HG03460 (cell line): Measurements from ENCODE around the gene SRSF4.

ENCODE experiments used
- ATAC-seq: cut with Tn5 transposase; IDR thresholded peaks from one replicate; pipeline ENCODE4 v1.9.1; 2021; ENCODE audit not compliant: unreplicated experiment

SRSF4 gene

DNA sequence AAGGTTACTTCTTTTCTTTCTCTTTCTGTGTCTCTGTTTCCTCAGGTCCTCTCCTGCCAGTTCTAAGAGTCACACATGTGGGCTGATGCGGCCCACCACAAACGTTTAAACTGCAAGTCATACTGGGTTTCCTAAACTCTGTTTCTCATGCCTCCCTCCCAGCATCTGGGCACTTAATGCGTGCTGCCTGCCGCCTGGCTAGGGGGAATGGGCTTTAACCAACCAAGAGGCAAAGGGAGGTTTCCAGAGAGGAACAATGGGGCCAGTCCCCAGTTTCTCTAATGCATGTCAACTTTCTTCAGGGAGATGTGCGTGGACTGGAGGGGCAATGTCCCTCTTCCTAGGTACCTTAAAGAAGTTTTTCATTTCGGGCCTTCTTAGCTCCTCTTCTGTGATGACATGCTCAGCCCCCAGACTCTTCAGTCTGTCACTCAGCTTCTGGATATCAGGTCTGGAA, 19.9 kb upstream of the SRSF4 start:
- no peak for ATAC-seq

DNA sequence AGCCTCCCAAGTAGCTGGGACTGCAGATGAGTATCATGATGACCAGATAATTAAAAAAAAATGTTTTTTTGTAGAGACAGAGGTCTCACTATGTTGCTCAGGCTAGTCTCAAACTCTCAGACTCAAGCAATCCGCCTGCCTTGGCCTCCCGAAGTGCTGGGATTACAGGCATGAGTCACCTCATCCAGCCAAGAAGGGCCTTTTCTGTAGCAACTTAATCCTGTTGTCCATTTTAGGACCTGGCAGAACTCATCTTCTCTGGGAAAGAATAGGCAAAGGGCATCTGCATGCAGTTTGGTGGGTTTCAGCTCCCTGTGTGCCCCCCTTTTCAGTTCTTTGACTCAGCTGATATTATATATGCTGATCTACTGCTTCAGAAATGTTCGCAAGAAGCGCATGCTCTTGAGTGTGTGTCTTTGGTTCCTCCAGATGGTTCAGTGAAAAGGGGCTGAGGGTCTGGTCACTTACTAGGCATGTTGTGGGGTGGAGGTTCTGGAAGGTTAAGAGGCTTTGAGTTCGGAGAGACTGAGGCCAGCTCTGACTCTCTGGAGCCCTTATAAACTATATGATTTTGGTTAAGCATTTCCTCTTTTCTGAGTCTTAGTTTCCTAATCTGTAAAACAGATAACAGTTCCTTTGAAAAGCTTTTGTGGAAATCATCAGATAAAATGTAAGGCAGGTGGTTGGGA, 19.4 kb upstream of the SRSF4 start:
- no peak for ATAC-seq

DNA sequence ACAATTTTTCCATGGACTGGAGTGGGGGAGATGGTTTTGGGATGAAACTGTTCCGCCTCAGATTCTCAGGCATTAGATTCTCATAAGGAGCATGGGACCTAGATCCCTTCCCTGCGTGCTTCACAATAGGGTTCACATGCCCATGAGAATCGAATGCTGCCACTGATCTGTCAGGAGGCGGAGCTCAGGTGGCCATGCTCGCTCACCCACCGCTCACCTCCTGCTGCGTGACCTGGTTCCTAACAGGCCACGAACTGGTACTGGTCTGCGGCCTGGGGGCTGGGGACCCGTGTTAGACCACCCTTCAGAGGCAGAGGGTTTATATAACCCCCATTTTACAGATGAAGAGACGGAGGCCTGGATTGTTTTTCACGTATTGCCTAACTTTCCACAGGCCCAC, 16.3 kb upstream of the SRSF4 start:
- ATAC-seq: no peak

DNA sequence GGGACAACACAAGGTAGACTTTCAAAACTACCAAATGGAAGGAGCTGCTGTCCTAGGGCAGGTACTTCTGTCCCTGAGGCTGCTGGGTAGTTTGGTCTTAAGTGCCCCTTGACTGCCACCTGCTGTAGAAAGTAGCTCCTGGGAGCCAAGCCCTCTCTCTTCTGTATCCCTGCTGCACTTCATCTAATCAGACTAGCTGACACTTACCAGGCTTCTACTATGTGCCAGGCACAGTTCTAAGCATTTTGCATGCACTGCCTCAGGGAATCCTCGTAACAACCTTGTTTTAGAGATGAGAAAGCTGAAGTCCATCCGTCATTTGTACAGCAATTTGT, 15.9 kb upstream of the SRSF4 start:
- no peak for ATAC-seq

DNA sequence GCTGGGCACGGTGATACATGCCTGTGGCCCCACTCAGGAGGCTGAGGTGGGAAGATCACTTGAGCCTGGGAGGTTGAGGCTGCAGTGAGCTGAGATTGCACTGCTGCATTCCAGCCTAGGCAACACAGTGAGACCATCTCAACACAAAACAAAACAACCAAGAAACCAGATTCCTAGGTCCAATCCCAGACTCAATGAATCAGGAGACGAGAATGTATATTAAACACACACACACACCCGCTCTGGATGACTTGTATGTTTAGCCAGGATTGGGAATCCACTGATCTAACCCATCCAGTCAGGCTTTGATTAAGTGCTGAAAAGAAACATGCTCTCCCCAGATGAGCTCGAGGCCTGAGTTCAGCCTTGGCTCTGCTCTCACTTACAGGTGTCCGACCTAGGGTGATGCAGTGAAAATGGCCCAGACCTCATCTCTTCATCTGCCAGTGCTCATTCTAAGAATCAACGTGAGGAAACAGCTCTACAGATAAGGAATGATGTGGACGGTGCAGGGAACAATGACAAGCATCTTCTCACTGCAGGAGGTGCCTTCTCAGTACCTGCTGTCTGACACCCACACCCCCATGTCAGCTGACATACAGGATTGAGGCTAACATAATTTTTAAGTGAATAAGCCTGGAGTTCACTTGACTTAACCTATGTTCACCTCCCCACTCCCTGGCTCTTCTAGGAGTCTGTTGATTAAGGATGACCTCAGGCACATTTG, 15.3 kb upstream of the SRSF4 start:
- ATAC-seq: no peak

DNA sequence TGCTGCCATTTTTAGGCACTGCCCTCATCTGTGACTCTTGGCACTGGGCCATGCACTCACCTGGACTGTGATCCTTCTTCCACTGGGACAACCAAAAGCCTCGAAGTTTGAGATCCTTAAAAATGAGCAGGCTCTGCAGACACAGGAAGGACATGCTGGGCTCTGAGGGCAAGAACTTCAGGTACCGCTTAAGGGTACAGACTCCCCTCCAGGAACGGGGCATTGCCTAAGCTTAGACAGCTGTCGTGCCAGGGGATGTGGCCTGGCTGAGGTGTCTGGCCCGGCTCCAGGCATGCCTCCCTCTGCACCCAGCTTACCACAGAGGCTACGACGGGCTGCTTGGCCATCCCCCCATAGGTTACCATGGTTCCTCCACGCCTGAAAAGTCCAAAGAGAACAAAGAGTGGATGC, 14.2 kb upstream of the SRSF4 start:
- no peak for ATAC-seq

DNA sequence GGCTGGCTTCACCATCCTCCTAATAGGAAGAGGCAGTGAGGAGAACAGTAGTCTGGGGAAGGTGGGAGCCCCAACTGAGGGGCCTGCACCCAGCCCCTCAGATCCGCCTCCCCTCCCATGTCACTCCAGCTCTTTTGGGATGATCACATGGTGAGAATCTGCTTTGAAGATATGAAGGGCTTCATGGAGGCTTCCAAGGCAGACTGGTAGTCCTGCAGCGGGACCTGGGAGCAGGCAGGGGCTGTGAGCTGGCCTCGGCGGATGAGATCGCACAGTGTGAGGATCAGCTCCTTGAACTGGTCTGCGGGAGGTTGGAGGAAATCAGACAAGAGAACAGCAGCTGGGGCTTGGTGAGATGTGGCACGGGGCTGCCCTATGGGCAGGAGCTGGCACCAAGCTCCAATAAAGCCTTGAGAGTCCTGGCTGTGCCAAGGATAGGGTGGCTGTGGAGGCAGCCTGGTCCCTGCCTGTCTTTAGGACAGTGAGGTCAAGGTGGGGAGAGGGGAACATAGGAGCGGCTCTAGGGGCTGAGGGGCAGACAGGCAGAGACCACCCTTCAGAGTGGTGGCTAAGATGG, 12.3 kb upstream of the SRSF4 start:
- ATAC-seq: no peak

DNA sequence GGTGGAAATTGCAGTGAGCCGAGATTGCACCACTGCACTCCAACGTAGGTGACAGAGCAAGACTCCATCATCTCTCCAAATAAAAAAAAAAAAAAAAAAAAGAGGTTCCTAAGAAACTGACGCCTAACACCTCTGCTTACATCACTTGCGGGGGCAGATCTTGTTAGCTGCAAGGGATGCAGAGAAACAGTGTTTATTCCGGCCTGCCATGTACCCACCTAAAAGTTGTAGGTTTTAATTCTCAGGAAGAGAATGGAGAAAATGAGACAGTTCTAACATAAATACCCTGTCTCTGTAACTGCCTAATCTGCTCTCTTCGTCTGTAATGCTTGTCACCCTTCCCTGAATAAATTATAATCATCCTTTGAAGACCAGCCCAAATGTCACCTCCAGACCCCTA, 9.0 kb upstream of the SRSF4 start:
- ATAC-seq: no peak

DNA sequence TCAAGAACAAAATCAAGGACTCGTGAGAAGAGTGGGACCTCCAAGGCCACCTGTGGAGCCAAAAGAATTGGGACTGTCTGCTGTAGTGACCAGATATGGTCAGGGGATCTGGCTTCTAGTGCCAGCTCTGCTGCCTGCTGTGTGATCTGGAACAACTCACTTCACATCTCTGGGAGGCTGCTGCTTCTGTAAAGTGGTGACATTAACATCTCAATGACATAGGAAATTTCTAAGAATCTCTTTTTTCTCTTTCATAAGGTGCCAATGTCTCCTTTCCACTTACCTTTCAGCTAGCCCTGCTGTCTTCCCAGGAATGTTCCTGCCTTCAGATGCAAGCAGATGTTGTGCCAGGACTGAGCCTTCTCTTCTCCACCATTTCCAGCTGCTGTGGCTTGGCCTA, 5.0 kb upstream of the SRSF4 start:
- no peak for ATAC-seq

DNA sequence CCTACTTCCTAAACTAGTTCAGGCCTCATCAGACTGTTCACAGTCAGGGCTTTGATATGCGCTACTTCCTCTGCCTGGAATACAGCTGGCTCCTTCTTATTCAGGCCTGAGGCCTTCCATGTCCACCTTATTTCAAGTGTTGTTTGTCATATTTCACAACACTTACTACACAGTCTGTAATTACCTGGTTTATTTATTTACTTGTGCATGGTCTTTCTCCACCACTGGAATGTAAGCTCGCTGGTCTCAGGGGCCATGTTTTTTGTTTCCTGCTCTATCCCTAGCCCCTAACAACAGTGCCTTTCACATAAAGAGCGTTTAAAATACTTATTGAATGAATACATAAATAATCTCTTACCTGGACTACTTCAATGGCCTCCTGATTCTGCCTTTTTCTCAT, 4.6 kb upstream of the SRSF4 start:
- no peak for ATAC-seq

DNA sequence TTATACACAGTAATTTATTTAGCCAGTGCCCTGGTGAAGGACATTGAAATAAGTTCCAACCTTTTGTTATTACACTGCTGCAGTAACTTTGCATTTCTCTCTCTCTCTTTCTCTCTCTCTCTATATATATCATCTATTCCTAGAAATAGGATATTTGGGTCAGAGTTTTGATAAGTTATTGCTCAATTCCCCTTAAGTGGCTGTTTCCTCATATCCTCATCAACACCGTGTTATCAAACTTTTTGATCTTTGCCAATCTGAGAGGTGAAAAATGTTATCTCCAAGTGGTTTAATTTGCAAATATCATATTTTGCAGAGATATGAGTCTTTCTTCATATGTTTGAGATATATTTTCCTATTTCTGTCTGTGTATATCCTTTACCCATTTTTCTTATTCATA, 1.6 kb upstream of the SRSF4 start:
- ATAC-seq: no peak

DNA sequence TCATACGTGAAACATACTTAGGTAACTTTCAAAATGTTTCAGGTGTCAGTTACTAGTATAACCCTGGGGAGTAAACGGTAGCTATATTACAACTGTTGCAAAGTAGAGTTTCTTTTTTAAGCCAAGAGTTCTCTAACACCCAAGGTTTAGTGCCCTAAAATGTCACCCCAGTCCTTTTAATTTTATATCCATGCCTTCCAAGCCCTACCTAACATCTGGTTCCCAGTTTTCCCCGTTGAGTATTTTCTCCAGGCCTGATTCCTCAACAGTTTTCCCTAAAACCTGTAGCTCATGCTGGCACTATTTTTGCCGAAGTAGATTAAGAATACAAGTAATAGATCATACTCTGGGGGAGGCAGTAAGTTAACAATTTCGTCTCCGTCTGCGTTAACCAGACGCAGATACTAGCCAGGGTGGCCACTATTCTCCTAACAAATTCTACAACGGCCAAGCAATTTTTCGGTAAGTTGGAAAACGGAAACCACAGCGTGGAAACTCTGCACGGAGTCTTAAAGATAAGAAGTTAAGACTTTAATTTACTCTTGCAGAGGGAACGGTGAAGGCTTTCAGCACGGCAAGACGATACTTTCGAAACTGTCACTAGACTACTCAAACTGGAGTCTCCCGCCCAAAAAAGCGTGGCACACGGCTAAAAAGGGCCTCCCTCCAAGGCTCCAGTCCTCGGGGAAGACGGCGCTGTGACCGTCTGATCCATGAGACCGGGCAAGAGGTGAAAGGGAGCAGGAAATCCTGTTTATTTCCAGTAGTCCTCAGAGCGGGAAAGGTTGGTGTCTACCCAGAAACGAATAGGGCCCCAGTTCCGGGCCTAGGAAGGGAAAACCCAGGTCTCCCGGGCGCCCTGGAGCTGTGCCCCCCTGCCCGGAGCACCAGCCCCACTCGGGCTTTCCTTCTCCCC, 945 bp downstream of the SRSF4 start:
- no peak for ATAC-seq

DNA sequence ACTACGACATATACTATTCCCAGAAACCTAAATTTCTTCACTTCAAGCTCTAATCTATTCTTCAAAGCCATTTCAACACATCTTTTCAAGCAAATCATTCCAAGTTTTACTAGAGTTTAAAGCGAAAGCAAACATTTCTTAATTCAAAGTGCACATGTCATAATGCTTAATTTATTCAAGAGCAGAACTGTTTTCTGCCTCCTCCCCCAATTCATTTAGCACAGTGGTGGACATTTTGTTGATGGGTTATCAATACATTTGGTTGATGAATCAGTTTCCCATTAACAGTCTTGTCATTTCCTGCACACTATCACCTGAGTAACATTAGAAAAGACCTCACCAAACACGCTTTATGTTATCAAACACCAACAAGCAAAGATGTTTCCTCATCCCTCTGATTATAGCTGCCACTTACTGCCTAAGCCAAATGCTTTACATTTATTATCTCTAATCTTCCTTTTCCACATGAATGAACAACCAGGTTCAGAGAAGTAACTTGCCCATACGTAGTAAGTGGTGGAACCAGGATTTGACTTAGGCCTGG, 2.0 kb downstream of the SRSF4 start:
- ATAC-seq: no peak

DNA sequence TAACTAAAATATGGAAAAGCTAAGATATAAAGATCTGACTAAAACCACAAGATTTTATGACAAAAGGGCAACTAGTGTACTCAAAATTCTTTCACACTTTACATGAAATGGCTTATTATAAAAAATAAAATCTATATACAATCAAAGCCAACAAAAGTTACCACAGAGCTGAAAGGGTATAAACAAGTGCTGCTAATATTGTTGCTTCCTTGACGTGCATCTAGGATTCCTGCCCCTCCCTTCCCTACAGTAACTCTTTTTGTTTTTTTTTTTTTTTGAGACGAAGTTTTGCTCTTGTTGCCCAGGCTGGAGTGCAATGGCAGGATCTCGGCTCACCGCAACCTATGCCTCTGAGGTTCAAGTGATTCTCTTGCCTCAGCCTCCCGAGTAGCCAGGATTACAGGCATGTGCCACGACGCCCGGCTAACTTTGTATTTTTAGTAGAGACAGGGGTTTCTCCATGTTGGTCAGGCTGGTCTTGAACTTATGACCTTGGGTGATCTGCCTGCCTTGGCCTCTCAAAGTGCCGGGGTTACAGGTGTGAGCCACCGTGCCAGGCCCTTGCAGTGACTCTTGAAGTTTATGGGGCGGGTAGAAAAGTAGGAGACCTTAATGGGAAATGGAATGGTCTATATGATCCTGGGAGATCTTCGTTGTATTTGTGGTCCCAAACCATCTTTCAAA, 4.5 kb downstream of the SRSF4 start:
- ATAC-seq: no peak

DNA sequence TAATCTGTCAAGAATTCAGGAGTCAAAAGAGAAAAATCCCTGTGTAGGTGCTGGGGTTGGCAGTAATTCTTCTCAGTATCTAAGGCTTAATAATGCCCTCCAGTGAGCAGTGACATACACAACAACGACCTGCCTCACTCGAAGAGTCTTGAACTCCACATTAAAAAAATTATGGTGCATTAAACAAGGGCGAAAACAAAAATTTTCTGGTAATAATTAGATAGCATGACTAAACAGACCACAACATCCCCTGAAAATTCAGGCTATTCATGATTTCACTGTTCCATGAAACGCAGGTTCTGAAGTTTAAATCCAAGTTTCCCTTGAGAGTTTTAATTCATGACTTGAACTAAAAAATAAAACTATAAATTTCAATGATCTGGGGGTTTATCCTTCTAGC, 5.1 kb downstream of the SRSF4 start:
- ATAC-seq: no peak

DNA sequence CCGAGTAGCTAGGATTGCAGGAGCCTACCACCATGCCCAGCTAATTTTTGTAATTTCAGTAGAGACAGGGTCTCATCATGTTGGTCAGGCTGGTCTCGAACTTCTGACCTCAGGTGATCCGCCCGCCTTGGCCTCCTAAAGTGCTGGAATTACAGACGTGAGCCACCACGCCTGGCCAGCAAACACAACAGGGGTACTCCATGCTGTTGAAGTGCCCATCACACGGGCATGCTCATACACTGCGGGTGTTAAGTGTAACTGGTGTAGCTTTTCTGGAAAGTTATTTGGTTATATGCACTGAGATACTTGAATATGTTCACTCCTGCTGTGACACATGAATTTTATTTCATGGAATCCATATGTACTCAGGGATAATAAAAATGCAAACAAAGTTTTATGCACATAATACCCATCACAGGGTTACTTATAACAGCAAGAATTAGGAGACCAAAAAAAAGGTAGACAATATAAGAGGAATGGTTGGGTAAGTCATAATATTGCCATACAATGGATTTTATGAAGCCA, 9.2 kb downstream of the SRSF4 start:
- no peak for ATAC-seq

DNA sequence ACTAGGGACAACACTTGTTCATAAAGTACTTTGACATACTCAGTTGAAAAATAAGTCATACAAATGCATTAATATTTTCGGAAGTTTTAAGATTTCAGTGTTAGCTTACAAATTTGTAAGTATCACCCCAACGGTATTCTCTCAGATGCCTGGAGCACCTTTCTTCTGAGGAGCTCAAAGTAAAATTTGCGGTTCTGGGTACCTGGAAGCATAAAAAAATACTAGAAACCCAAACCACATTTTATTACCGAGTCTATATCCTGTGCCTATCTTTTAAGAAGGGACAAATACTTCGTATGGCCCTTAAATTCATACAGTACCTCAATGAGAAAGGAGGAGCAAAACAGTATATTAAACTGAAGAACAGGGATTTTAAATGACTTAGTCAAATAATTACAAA, 10.2 kb downstream of the SRSF4 start:
- ATAC-seq: no peak

DNA sequence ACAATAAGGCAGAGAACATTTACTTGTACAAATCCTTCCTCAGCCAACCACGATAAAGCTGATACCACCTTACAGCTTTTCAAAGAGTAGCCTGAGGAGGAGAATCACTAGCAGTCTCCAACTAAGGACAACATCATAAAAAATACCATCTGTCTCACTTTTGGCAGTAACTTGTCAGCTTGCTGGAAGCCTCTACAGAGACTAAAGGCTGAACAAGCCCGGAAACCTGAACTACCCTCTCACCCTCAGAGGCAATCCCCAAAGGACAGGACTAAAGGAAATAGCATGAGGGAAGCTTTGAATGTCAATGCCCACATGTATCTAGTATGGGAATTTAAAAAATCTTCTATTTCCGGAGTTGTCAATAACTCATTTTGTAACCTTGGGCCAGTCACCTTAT, 10.6 kb downstream of the SRSF4 start:
- no peak for ATAC-seq

DNA sequence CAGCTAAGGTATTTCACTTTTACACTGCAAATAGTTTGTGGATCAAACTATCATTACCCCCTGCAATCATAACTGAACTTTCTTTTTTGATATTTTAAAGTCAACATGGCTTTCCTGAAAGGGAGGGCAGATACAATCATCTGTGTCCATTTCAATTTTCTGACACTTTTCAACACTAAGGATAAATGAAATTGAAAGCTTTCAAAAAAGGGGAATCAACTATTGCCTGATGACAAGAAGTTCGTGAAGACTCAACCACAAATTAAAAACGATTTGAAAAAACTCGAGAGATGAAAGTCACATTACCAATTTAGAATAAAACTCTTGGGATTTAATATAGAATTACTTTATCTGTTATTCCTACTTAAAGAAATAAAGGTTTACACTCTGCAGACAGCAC, 11.7 kb downstream of the SRSF4 start:
- no peak for ATAC-seq

DNA sequence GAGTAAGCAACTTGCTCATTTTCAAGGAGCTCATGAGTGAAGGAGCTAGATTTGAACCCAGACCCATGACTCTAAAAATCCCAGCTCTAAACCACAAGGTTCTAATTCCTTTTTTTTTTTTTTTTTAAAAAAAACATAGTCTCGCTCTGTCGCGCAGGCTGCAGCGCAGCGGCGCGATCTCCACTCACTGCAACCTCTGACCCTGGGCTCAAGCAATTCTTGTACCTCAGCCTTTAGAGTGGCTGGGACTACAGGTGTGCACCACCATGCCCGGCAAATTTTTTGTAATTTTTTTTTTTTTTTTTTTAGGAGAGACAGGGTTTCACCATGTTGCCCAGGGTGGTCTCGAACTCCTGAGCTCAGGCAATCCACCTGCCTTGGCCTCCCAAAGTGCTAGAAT, 13.8 kb downstream of the SRSF4 start:
- ATAC-seq: no peak
